A673 (cell line): ENCODE results near the gene MT1B.

ENCODE experiments used
- EZH2 ChIP-seq: fragments of 200-600 bp; sonication (generic); IDR thresholded peaks from 2 replicates; pipeline ENCODE4 v1.6.1; 2017; ENCODE audit warnings: borderline replicate concordance, low read depth, mild to moderate bottlenecking, mixed read lengths, antibody characterized with exemption, low read length; ENCODE audit not compliant: poor library complexity, severe bottlenecking
- TF ChIP-seq, protein P1 (sequence below): fragments of 300-800, 200-600 bp; sonication (generic); conservative IDR thresholded peaks from 2 replicates; pipeline ENCODE4 v1.5.1; 2017; ENCODE audit warnings: low read depth, mild to moderate bottlenecking, antibody characterized with exemption, low read length, moderate library complexity, mixed read lengths

GRCh38 chr16:56681939-56682702 lies 30.4 kb downstream of the MT1B start, which contains the start of gene MT1X:
- no peak for TF ChIP-seq EZH2
- TF ChIP-seq, protein P1, sequence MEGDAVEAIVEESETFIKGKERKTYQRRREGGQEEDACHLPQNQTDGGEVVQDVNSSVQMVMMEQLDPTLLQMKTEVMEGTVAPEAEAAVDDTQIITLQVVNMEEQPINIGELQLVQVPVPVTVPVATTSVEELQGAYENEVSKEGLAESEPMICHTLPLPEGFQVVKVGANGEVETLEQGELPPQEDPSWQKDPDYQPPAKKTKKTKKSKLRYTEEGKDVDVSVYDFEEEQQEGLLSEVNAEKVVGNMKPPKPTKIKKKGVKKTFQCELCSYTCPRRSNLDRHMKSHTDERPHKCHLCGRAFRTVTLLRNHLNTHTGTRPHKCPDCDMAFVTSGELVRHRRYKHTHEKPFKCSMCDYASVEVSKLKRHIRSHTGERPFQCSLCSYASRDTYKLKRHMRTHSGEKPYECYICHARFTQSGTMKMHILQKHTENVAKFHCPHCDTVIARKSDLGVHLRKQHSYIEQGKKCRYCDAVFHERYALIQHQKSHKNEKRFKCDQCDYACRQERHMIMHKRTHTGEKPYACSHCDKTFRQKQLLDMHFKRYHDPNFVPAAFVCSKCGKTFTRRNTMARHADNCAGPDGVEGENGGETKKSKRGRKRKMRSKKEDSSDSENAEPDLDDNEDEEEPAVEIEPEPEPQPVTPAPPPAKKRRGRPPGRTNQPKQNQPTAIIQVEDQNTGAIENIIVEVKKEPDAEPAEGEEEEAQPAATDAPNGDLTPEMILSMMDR, result no peak
